Measurements from ENCODE around the gene CANT1.
A peak's percentile ranks its signal among the peaks of the same experiment; 100 is the strongest.

DNA sequence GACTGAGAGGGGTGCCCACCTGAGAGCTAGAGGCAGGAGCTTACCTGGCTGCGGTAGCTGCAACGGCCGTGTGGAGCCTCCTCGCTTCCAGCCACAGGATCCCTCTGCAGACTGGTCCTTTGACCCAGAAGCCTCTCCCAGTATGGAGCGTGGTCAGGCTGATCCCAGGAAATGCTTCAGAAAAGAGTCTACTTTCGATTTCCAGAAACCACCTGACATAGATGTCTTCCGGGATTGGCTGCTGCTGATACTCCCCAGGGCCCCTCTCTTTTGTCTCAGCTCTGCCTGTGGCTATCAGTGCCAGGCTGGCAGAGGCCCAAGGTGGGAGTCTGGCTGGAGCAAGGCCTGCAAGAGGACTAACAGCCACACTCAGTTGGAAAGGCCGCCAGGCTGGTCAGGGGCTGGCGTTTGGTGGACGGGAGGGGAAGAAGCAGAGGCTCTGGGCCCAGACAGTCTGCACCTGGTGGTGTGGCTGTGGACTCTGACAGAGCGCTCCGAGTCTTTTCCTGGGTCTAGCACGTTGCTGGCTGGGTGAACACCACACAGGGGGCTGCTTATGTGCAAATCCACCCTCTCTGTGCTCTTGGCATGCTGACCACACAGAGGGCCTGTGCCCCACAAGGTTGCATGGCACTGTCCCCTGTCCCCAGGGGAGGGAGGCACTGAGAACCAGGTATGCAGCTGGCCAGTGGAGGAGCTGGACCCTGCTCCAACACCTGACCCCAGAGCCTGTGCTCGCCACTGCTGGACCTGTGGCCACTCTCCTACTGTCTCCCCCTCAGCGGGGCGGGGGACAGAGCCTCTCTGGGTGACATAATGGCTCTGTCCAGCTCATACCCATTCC is 29.6 kb downstream of the CANT1 start, which contains the start of gene LGALS3BP:
- TF ChIP-seq, protein P1, sequence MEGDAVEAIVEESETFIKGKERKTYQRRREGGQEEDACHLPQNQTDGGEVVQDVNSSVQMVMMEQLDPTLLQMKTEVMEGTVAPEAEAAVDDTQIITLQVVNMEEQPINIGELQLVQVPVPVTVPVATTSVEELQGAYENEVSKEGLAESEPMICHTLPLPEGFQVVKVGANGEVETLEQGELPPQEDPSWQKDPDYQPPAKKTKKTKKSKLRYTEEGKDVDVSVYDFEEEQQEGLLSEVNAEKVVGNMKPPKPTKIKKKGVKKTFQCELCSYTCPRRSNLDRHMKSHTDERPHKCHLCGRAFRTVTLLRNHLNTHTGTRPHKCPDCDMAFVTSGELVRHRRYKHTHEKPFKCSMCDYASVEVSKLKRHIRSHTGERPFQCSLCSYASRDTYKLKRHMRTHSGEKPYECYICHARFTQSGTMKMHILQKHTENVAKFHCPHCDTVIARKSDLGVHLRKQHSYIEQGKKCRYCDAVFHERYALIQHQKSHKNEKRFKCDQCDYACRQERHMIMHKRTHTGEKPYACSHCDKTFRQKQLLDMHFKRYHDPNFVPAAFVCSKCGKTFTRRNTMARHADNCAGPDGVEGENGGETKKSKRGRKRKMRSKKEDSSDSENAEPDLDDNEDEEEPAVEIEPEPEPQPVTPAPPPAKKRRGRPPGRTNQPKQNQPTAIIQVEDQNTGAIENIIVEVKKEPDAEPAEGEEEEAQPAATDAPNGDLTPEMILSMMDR (IDR thresholded peaks at IDR 0.05), result no peak
- TF ChIP-seq POLR2AphosphoS5 (IDR thresholded peaks at IDR 0.05), result peak in 2 of 3 donors; percentile 14 to 26
- no peak for TF ChIP-seq POLR2A (IDR thresholded peaks at IDR 0.05)

Measured in breast epithelium (tissue), 3 donors.